MM.1S (cell line): ENCODE results near the gene CCDC85C.

ENCODE experiments used
- DNase-seq: peaks from one replicate; pipeline ENCODE4 v3.0.0-alpha.2; 2015
- H2AFZ ChIP-seq: fragments of 300-600 bp; sonication (generic); 2 replicates; pipeline ENCODE4 v1.6.0; 2016; ENCODE audit warnings: antibody characterized with exemption, low read length
- H3F3A ChIP-seq: fragments of 300-600 bp; sonication (generic); 2 replicates; pipeline ENCODE4 v1.6.1; 2016; ENCODE audit warnings: mild to moderate bottlenecking, antibody characterized with exemption, low read length, moderate library complexity, mixed read lengths; ENCODE audit not compliant: insufficient read depth
- H3K27ac ChIP-seq: fragments of 300-600 bp; sonication (generic); 2 replicates; pipeline ENCODE4 v1.5.1; 2016; ENCODE audit warnings: mild to moderate bottlenecking, low read length
- H3K27me3 ChIP-seq: fragments of 300-600 bp; sonication (generic); replicated peaks from 2 replicates; pipeline ENCODE4 v1.6.0; 2016; ENCODE audit warnings: low read length; ENCODE audit not compliant: insufficient read depth
- H3K36me3 ChIP-seq: fragments of 300-600 bp; sonication (generic); replicated peaks from 2 replicates; pipeline ENCODE4 v1.6.1; 2016; ENCODE audit warnings: mild to moderate bottlenecking, low read length, mixed read lengths; ENCODE audit not compliant: insufficient read depth
- H3K4me1 ChIP-seq: fragments of 300-600 bp; sonication (generic); 2 replicates; pipeline ENCODE4 v1.6.1; 2016; ENCODE audit warnings: low read length, mixed read lengths
- H3K4me2 ChIP-seq: fragments of 300-600 bp; sonication (generic); 2 replicates; pipeline ENCODE4 v1.6.0; 2016; ENCODE audit warnings: low read depth, low read length
- H3K4me3 ChIP-seq: fragments of 300-600 bp; sonication (generic); 2 replicates; pipeline ENCODE4 v1.5.1; 2016; ENCODE audit warnings: low read length, mixed read lengths
- H3K79me2 ChIP-seq: fragments of 300-600 bp; sonication (generic); 2 replicates; pipeline ENCODE4 v1.6.1; 2016; ENCODE audit warnings: mixed run types, low read length, mixed read lengths
- H3K9ac ChIP-seq: fragments of 300-600 bp; sonication (generic); 2 replicates; pipeline ENCODE4 v1.6.1; 2016; ENCODE audit warnings: low read length, mixed read lengths
- H3K9me2 ChIP-seq: fragments of 300-600 bp; sonication (generic); replicated peaks from 2 replicates; pipeline ENCODE4 v1.6.1; 2016; ENCODE audit warnings: mild to moderate bottlenecking, low read length, mixed read lengths; ENCODE audit not compliant: insufficient read depth
- H3K9me3 ChIP-seq: fragments of 300-600 bp; sonication (generic); replicated peaks from 2 replicates; pipeline ENCODE4 v1.6.1; 2016; ENCODE audit warnings: mild to moderate bottlenecking, low read length, mixed read lengths; ENCODE audit not compliant: insufficient read depth
- H4K20me1 ChIP-seq: fragments of 300-600 bp; sonication (generic); 2 replicates; pipeline ENCODE4 v1.6.1; 2016; ENCODE audit warnings: mild to moderate bottlenecking, low read length, moderate library complexity, mixed read lengths; ENCODE audit not compliant: insufficient read depth
- CTCF ChIP-seq: fragments of 300-600 bp; sonication (generic); IDR thresholded peaks from 2 replicates; pipeline ENCODE4 v1.5.1; 2016; ENCODE audit warnings: antibody characterized with exemption, low read length, mixed read lengths
- EZH2 ChIP-seq: fragments of 300-600 bp; sonication (generic); optimal IDR thresholded peaks from 2 replicates; pipeline ENCODE3; 2017; ENCODE audit warnings: low read depth, mild to moderate bottlenecking, antibody characterized with exemption, low read length, mixed read lengths
- EZH2phosphoT487 ChIP-seq: fragments of 300-600 bp; sonication (generic); IDR thresholded peaks from 2 replicates; pipeline ENCODE4 v1.6.1; 2018; ENCODE audit warnings: antibody characterized with exemption, low read length

The CCDC85C gene

GRCh38 chr14:99592933-99593753 lies 10.9 kb downstream of the CCDC85C start:
- Histone ChIP-seq H3K4me2 (no peak overlapping the region), H3K9ac (no peak overlapping the region), H3K79me2 (peaks cover 9% of the 10 kb centered on the region), H2AFZ (no peak overlapping the region), H3K9me3 (no peaks in the 10 kb centered on the region), H3K36me3 (no peaks in the 10 kb centered on the region), H3K9me2 (no peaks in the 10 kb centered on the region), H3K4me1 (no peaks in the 10 kb centered on the region), H3K27me3 (no peaks in the 10 kb centered on the region), H3K27ac (no peak overlapping the region), H3K4me3 (no peak overlapping the region), H4K20me1 (no peaks in the 10 kb centered on the region), H3F3A (no peaks in the 10 kb centered on the region)
- DNase-seq = no peak
- no peak for TF ChIP-seq EZH2
- TF ChIP-seq CTCF = no peak
- no peak for TF ChIP-seq EZH2phosphoT487

- Histone ChIP-seq H2AFZ (no peak overlapping the region), H3F3A (no peaks in the 10 kb centered on the region), H3K4me3 (no peak overlapping the region), H3K4me2 (no peak overlapping the region), H3K79me2 (peaks cover 9% of the 10 kb centered on the region), H3K27me3 (no peaks in the 10 kb centered on the region), H3K27ac (no peak overlapping the region), H3K9me2 (no peaks in the 10 kb centered on the region), H3K9me3 (no peaks in the 10 kb centered on the region), H3K9ac (no peak overlapping the region), H4K20me1 (no peaks in the 10 kb centered on the region), H3K4me1 (no peaks in the 10 kb centered on the region), H3K36me3 (no peaks in the 10 kb centered on the region)
- no peak for TF ChIP-seq EZH2phosphoT487
- TF ChIP-seq CTCF = no peak
- TF ChIP-seq EZH2 = no peak
- DNase-seq = no peak
Measured at GRCh38 chr14:99592394-99592793, 11.6 kb downstream of the CCDC85C start.

- Histone ChIP-seq H3K9me2 (no peaks in the 10 kb centered on the region), H3K4me3 (no peak overlapping the region), H3K79me2 (peaks cover 9% of the 10 kb centered on the region), H3K4me2 (no peak overlapping the region), H3K9me3 (no peaks in the 10 kb centered on the region), H3K9ac (no peak overlapping the region), H3K4me1 (no peaks in the 10 kb centered on the region), H4K20me1 (no peaks in the 10 kb centered on the region), H3F3A (no peaks in the 10 kb centered on the region), H3K27me3 (no peaks in the 10 kb centered on the region), H3K27ac (no peak overlapping the region), H3K36me3 (no peaks in the 10 kb centered on the region), H2AFZ (no peak overlapping the region)
- no peak for TF ChIP-seq EZH2
- TF ChIP-seq CTCF = no peak
- TF ChIP-seq EZH2phosphoT487 = no peak
- DNase-seq = no peak
Measured at GRCh38 chr14:99590746-99591555, 13.1 kb downstream of the CCDC85C start.
